Stomach (tissue), 4 donors: ENCODE measurements around the gene NOA1.

Experiments used
- CTCF ChIP-seq, 7 experiments: fragments of 450-650 bp in 4 of 7; fragments of 200-600 bp in 3 of 7; sonication (generic) in 3 of 7; IDR thresholded peaks; one replicate each; pipeline ENCODE4 v1.5.1; 2016 to 2019; ENCODE audit warnings: antibody characterized with exemption in 7 of 7, control low read depth in 2 of 7, mild to moderate bottlenecking in 1 of 7
- EP300 ChIP-seq: sonication (generic); formaldehyde crosslinking; IDR thresholded peaks from one replicate; pipeline ENCODE4 v1.6.1; 2017; ENCODE audit warnings: antibody characterized with exemption
- POLR2A ChIP-seq, 4 donors: fragments of 450-650 bp; IDR thresholded peaks; one replicate each; pipeline ENCODE4 v1.6.1; 2016; ENCODE audit warnings: antibody characterized with exemption in 4 of 4, control low read depth in 2 of 4, mild to moderate bottlenecking in 1 of 4, moderate library complexity in 1 of 4
- POLR2AphosphoS5 ChIP-seq, 3 donors: sonication (generic); formaldehyde crosslinking; IDR thresholded peaks; one replicate each; pipeline ENCODE4 v1.6.1; 2016; ENCODE audit warnings: antibody characterized with exemption in 3 of 3

- no peak for TF ChIP-seq CTCF (IDR thresholded peaks at IDR 0.05)
- TF ChIP-seq POLR2A (IDR thresholded peaks at IDR 0.05), result no peak
- no peak for TF ChIP-seq POLR2AphosphoS5 (IDR thresholded peaks at IDR 0.05)
- no peak for TF ChIP-seq EP300
These were observed 1.0 kb downstream of the NOA1 start for GRCh38 chr4:56976283-56976836.
